Fibroblast of lung (primary cell): Measurements from ENCODE around the gene PLEKHS1.

Source experiments
- EZH2 ChIP-seq: IDR thresholded peaks from 2 replicates; pipeline ENCODE4 v1.5.1; 2012; ENCODE audit warnings: low read length, control low read depth, mild to moderate bottlenecking; ENCODE audit errors: missing control alignments
- TF ChIP-seq, protein P1 (sequence below), 2 donors: IDR thresholded peaks in 1 of 2; conservative IDR thresholded peaks in 1 of 2; 1 replicate in 1 of 2; 2 replicates in 1 of 2; pipeline ENCODE4 v1.5.1; 2011 to 2012; ENCODE audit warnings: low read length in 2 of 2, control low read depth in 1 of 2, inconsistent platforms in 1 of 2, low read depth in 1 of 2, mild to moderate bottlenecking in 1 of 2

DNA sequence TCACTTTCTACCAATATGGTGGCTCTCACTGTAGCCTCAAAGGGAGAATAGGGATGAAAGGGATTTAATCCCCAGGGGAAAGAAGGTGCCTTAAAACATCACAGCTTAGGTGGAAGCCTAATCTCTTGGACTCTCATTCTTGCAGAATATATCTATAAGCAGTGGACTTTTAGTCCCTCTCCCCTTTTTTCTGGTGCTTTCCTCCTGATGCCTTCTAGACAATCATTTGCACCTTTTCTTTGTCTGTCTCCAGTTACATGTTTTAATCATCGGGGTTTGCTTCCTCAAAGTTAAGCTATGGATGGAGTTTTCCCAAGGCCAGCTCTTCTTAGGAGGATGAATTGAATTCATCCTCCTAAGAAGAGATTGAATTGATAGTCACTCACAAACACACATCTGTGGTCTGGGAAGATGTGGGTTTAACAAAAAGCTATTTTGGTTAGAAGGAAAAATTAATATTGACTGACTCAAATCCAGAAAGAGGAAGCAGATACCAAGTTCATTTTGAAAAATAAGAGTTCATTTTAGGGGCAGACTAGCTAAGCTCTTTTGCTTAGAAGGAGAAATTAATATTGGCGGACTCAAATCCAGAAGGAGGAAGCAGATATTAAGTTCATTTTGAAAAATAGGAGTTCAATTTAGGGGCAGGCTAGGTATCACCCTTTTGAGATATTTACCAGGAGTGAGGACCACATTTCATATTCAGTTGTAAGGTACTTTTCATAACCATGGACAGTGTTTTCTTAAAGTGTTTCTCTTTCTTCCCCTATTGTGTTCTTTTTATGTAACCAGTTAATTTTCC lies 35.2 kb upstream of the PLEKHS1 start:
- TF ChIP-seq, protein P1, sequence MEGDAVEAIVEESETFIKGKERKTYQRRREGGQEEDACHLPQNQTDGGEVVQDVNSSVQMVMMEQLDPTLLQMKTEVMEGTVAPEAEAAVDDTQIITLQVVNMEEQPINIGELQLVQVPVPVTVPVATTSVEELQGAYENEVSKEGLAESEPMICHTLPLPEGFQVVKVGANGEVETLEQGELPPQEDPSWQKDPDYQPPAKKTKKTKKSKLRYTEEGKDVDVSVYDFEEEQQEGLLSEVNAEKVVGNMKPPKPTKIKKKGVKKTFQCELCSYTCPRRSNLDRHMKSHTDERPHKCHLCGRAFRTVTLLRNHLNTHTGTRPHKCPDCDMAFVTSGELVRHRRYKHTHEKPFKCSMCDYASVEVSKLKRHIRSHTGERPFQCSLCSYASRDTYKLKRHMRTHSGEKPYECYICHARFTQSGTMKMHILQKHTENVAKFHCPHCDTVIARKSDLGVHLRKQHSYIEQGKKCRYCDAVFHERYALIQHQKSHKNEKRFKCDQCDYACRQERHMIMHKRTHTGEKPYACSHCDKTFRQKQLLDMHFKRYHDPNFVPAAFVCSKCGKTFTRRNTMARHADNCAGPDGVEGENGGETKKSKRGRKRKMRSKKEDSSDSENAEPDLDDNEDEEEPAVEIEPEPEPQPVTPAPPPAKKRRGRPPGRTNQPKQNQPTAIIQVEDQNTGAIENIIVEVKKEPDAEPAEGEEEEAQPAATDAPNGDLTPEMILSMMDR (conservative IDR thresholded peaks at IDR 0.05 in 1 of 2, IDR thresholded peaks at IDR 0.05 in 1 of 2; ENCODE audit: low read depth in 1 of 2, low read length in 2 of 2) = no peak
- no peak for TF ChIP-seq EZH2
